Retinal pigment epithelial cell (primary cell): ENCODE results near the gene PRDM5.

Source experiments
- DNase-seq: peaks from one replicate; pipeline ENCODE4 v3.0.0-alpha.2; 2010; ENCODE audit warnings: low read depth
- H3K4me3 ChIP-seq: 2 replicates; pipeline ENCODE4 v1.5.1; 2011; ENCODE audit warnings: mild to moderate bottlenecking, low read length, control low read depth, moderate library complexity
- CTCF ChIP-seq: conservative IDR thresholded peaks from 2 replicates; pipeline ENCODE4 v1.5.1; 2011; ENCODE audit warnings: low read depth, low read length, control low read depth, inconsistent platforms

The PRDM5 gene

GRCh38 chr4:120870279-120870673 is 52.2 kb downstream of the PRDM5 start:
- no peak for DNase-seq
- peak; percentile 32 for TF ChIP-seq CTCF
- H3K4me3 ChIP-seq: no peak overlapping the region

GRCh38 chr4:120869613-120870278 is 52.8 kb downstream of the PRDM5 start:
- DNase-seq: no peak
- TF ChIP-seq CTCF: no peak
- H3K4me3 ChIP-seq: no peak overlapping the region

- no peak for DNase-seq
- TF ChIP-seq CTCF: no peak
- H3K4me3 ChIP-seq: no peak overlapping the region
Observed at GRCh38 chr4:120867506-120867905, 55.0 kb downstream of the PRDM5 start.

- no peak for DNase-seq
- TF ChIP-seq CTCF: no peak
- H3K4me3 ChIP-seq: no peak overlapping the region
Observed at GRCh38 chr4:120865985-120866384, 56.5 kb downstream of the PRDM5 start.

GRCh38 chr4:120864969-120865368 is 57.6 kb downstream of the PRDM5 start:
- no peak overlapping the region for H3K4me3 ChIP-seq
- no peak for TF ChIP-seq CTCF
- no peak for DNase-seq

- DNase-seq: no peak
- no peak for TF ChIP-seq CTCF
Observed at GRCh38 chr4:120862432-120862831, 60.1 kb downstream of the PRDM5 start.

GRCh38 chr4:120861852-120862251 is 60.7 kb downstream of the PRDM5 start:
- TF ChIP-seq CTCF: no peak
- no peak for DNase-seq
- H3K4me3 ChIP-seq: no peak overlapping the region

More at GRCh38 chr4:120862432-120862831, 60.1 kb downstream of the PRDM5 start:
- no peak overlapping the region for H3K4me3 ChIP-seq
